GM12891 (cell line): ENCODE data around the gene C5orf58.

Source experiments
- POLR2A ChIP-seq: IDR thresholded peaks from 2 replicates; pipeline ENCODE4 v1.6.1; 2011; ENCODE audit warnings: low read depth, low read length, control low read depth
- POLR2AphosphoS5 ChIP-seq: IDR thresholded peaks from 2 replicates; pipeline ENCODE4 v1.6.1; 2011; ENCODE audit warnings: low read depth, low read length, control low read depth
- TAF1 ChIP-seq: IDR thresholded peaks from 2 replicates; pipeline ENCODE4 v1.6.1; 2011; ENCODE audit warnings: low read depth, low read length, control low read depth

DNA sequence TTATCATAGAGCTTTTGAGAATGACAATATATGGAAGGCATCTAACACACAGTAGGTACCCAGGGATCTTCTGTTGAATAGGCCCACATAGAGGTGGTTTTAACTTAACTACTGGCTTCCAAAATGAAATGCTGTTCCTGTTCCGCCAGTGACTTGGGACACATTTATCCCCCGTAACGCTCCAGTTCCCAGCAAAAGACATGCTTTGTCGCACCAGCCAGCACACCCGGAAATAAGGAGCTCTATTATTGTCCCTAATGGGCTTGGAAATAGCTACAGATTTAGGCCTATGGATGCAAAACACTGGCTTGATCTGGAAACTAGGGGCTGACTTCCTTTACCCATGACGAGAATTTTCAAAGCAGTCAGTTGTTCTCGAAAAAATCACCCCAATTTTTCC lies 45.9 kb upstream of the C5orf58 start:
- TF ChIP-seq POLR2AphosphoS5 (no peak), POLR2A (no peak), TAF1 (no peak)
